Measurements from ENCODE around the gene RXFP4.
"Not testable (repeated sequence)": the region's sequence is repeated elsewhere in the genome, so short reads cannot be mapped to it uniquely, and the experiment has no call there.

Gene RXFP4

DNA sequence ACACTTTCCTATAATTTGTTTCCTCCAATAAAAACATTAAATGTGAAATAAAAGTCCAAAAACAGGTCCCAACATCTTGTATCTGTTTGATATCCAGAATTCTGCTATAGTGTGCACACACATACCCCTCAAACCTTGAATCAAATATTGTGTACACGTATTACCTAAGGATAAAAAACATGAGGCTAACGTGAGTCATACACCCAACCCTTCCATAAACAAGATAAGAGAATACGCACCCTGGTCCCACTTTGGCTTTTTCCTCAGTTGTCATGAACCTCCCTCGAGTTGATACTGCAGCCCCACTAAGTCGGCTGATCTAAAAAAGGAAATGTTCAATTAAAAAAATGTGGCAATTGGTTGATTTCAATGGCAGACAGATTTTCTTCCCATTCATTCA, 12.4 kb upstream of the RXFP4 start:
- no peak for DNase-seq (ENCODE audit: extremely low read depth in 1 of 2, low read depth in 1 of 2)

DNA sequence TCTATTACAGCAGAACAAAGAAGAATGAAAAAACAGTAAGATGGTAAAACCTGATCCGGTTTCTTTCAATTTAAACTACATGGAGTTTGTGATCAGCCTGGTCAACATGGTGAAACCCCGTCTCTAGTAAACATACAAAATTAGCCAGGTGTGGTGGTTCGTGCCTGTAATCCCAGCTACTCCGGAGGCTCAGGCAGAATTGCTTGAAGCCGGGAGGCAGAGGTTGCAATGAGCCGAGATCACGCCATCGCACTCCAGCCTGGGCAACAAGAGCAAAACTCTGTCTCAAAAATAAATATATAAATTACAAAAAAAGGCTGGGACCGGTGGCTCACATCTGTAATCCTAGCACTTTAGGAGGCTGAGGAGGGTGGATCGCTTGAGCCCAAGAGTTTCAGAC, 10.7 kb upstream of the RXFP4 start:
- DNase-seq (ENCODE audit: extremely low read depth in 1 of 2, low read depth in 1 of 2) = not testable (repeated sequence)

DNA sequence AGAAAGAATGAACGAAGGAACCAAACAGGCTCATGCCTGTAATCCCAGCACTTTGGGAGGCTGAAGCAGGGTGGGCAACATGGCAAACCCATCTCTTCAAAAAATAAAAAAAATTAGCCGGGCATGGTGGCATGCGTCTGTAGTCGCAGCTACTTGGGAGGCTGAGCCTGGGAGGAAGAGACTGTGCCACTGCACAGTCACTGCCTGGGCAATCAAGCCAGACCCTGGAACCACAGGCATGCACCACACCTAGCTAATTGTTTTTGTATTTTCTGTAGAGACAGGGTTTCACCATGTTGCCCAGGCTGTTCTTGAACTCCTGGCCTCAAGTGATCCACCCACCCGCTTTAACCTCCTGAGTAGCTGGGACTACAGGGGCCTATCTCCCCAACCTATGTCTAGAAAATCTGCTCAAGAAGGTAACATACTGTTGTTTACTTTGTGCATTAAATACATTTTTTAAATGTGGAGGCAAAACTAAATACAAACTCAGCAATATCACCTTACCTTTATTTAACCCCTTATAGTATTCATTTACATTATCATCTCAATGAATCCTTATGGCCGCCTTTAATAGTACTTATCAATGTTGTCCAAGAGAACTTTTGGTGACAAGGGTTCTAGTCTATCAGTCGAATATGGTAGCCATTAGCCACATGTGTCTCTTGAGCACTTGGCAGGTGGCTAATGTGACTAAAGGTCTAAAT, 10.0 kb upstream of the RXFP4 start:
- DNase-seq (ENCODE audit: extremely low read depth in 1 of 2, low read depth in 1 of 2) = no peak

DNA sequence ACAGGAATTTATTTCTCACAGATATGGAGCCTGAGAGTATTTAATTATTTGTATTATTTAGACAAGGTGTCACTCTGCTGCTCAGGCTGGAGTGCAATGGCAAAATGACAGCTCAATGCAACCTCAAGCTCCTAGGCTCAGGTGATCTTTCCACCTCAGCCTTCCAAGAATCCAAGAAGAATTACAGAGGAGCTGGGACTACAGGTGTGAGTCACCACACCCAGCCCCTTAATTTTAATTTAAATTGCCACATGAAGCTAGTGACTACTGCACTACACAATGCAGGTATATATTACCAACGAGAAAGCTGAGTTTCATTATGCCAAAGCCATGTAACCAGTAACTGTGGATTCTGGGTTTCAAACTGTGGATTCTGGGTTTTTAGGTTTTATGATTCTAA, 9.4 kb upstream of the RXFP4 start:
- no peak for DNase-seq (ENCODE audit: extremely low read depth in 1 of 2, low read depth in 1 of 2)

DNA sequence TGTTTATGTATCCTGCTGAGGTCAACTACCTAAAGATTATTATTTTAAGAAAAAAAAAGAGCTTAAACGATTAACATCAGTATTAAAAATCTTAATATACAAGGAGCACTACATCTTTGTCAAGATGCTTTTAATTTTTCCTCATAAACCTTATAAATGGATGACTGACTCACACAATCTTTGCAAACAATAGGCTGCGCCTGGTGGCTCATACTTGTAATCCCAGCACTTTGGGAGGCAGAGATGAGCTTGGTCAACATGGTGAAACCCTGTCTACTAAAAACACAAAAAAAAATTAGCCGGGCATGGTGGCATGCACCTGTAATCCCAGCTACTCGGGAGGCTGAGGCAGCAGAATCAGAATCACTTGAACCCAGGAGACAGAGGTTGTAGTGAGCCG, 9.0 kb upstream of the RXFP4 start:
- no peak for DNase-seq (ENCODE audit: extremely low read depth in 1 of 2, low read depth in 1 of 2)

DNA sequence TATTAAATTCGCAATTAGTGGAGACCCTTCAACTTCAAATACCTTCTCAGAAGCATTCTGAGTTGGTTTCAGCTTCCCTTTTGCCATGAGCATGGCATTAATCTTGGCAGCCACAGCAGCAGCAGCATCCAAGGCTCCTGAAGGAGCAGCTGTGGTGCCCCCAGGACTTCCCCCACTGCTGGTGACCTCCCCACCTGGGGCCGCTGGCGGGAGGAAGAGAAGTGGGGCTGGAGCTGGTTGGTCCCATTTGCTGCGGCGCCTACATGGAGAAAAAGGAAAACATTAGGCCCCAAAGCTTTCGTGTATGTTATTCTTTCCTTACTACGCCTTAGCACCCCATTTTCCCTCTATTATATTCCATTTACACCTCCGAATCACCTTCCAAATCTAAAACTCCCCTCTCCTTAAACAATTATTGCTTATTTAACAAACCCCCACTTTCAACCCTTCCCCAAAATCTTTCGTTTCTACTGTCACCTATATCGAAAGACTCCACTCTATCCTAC, 7.8 kb upstream of the RXFP4 start:
- no peak for DNase-seq (ENCODE audit: extremely low read depth in 1 of 2, low read depth in 1 of 2)

DNA sequence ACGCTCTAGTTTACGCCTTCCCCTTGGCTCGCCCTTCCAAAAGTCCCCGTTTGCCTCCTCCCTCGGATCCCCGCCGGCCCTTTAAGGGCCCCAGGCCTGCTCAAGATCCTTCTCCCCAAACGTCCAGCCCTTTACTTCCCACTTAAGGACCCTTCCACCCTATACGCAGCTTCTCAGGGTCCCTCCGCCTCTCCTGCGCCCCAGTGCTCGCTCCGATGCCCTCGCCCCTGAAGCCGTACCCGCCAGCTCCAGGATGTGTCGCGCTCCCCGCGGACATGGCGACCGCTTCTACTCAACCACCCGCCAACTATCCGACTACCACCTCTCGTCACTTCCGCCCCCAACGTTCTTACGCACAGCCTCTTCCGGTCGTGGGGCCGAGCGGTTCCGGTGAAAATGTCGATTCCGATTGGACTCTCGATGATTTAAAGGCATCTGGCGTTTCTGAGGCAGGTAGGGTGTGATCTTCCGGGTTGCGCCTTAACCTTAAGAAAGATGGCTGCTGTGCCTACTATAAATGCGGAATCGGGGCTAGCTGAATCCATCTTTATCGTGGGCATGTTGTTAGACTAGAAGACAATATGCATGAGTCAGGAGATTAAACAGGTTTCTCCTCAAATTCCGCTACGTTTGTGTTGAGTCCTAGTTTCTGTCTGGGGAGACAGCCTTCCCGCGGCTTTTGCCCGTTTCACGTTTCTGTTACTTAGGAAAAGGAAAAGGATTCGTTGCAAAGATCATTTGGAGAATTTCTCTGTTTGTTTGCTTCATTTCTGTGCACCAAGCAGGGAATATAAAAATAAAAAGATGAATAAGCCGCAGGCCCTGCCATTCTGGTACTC, 7.1 kb upstream of the RXFP4 start, which contains the start of gene KHDC4:
KHDC4 (minus strand) TSS at position 317 of the 839 bp plus-strand sequence; CDS start at position 277, 40 bp downstream.
- DNase-seq (ENCODE audit: extremely low read depth in 1 of 2, low read depth in 1 of 2) = peak; percentile 87 to 90

DNA sequence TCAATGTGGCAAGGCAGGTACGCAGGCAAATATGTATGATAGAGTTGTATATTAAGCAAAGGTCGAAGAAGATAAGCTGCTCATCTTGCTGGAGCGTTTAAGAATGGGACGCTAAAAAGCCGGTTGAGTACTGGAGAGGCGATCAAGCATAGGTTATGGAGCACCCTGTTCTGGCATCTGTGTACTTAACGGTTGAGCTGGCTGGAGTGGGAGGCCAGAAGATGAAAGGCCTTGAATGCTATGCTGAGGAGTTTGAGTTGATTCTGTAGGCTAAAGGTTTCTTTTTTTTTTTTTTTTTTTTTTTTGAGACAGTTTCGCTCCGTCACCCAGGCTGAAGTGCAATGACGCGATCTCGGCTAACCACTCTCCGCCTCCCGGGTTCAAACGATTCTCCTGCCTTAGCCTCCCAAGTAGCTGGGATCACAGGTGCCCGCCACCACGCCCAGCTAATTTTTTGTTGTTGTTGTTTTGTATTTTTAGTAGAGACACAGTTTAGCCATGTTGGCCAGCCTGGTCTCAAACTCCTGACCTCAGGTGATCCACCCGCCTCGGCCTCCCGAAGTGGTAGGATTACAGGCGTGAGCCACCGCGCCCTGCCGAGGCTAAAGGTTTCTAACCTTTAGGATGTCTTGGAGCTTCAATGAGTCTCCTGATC, 6.4 kb upstream of the RXFP4 start:
- no peak for DNase-seq (ENCODE audit: extremely low read depth in 1 of 2, low read depth in 1 of 2)

DNA sequence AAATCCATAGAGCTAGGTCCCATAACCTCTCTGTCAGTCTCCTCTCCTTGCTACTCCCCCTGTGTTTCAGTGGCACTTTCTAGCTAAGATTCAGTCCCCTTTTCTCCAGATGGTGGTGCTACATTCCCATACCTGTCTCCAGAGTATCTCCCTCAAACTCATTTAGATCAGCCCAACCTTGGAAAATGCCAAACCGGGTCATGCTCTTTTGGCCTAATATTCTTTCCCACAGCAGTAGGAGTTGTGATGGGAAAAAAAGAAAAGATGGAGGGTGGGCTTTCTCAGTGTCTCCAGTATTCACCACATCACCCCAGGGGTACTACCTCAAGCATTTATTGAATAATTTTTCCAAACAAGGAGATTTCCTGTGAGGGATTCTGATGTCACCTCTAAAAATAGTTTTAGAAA, 3.2 kb upstream of the RXFP4 start:
- no peak for DNase-seq (ENCODE audit: extremely low read depth in 1 of 2, low read depth in 1 of 2)

DNA sequence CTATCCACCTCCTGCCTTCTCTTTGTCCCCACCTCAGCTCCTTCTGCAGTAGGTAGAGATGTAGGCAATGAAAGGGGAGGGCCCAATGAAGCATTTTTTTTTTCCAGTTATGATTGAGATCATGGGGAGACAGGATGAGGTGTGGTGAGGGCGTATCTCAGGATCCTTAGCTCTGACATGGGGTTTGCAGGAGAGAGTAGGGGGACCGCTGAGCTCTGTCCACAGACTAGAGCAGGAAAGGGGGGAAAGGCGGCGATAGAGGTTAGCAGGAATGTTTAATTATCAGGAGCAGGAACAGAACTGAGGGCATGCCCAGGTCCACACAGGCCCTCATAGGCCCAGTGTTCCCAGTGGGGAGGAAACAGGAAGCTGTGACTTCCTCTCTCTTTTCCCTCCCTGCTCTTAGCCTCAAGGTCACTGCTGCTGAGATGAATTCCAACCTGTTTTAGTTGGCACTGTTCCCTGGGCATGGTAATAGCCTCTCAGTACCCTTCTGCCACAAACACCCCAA, 901 bp upstream of the RXFP4 start:
- no peak for DNase-seq (ENCODE audit: extremely low read depth in 1 of 2, low read depth in 1 of 2)

DNA sequence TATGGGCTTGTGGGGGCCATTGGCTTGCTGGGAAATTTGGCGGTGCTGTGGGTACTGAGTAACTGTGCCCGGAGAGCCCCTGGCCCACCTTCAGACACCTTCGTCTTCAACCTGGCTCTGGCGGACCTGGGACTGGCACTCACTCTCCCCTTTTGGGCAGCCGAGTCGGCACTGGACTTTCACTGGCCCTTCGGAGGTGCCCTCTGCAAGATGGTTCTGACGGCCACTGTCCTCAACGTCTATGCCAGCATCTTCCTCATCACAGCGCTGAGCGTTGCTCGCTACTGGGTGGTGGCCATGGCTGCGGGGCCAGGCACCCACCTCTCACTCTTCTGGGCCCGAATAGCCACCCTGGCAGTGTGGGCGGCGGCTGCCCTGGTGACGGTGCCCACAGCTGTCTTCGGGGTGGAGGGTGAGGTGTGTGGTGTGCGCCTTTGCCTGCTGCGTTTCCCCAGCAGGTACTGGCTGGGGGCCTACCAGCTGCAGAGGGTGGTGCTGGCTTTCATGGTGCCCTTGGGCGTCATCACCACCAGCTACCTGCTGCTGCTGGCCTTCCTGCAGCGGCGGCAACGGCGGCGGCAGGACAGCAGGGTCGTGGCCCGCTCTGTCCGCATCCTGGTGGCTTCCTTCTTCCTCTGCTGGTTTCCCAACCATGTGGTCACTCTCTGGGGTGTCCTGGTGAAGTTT, 550 bp downstream of the RXFP4 start:
- no peak for DNase-seq (ENCODE audit: extremely low read depth in 1 of 2, low read depth in 1 of 2)

DNA sequence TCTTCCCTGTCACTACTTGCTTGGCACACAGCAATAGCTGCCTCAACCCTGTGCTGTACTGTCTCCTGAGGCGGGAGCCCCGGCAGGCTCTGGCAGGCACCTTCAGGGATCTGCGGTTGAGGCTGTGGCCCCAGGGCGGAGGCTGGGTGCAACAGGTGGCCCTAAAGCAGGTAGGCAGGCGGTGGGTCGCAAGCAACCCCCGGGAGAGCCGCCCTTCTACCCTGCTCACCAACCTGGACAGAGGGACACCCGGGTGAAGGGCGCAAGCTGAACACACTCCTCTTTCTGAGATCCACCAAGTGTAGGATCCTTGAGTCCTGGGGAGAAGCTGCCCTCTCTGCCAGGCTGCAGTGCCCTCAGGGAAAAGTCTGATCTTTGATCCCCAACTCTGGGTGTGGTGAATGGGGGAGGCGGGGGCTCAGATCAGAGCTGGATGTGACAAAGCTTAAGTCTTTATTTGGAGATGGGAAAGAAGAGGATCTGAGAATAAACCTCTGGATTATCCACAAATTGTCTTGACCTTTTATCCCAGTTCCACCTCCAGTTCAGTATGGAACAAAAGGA, 1.2 kb downstream of the RXFP4 start:
- no peak for DNase-seq (ENCODE audit: extremely low read depth in 1 of 2, low read depth in 1 of 2)

DNA sequence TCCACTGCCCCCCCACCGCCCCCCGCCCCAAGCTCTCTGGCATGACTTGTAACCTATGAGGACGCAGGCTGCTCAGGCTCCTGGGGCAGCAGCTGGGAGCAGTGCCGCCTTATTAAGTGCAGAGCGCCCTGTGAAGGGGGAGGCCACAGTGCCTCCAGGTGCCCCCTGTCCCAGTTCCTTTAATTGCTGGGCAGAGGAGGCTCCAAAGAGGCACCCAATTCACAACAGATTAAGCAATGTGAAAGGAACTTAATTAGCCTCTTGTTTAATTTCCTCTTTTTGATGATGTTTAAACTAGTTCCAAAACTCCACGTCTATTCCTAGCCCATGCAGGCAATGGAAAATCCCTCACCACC, 3.0 kb downstream of the RXFP4 start:
- no peak for DNase-seq (ENCODE audit: extremely low read depth in 1 of 2, low read depth in 1 of 2)

DNA sequence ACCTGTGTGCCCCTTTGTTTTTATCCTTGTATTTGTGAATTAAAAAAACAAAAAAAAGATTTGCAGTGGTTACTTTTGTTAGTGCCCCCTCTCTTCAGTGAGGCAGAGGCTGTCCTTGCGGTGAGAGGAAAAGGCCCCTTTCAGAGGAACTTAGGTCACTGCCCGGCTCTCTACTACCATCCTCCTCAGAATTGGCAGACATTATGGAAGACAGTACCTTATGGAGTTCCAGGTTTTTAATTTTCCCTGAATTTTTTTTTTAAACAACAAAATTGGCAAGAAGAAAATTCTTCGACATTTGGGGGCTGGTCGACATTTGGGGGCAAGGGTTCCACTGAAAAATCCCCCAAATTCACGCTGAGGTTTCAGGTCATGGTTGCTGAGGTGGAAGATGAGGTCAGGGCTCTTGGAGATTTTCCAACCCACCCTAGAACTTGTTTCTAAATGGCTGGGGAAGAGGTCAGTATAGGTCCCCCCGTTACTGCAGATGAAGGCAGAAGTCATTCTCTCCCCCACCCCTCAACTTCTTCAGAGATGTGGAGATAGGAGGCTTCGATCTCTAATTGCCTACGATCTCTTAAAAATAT, 5.3 kb downstream of the RXFP4 start:
- no peak for DNase-seq (ENCODE audit: extremely low read depth in 1 of 2, low read depth in 1 of 2)

DNA sequence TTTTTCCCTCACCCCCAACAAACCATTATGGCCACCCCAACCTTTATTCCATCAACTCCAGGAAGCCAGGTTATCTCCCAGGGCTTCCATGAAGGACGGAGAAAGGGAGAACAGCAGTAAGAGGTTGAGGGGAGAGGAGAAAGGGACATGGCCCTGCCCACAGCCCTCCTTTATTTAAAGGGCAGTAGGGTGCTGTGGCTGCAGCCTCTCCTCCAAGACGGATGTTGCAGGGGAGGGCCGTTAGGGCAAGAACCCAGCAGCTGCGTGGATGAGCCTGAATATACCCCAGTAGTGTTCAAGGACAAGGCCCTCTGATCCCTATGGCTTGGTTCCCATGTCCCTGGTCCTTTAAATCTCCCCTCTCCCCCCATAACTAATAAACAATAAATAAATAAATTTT, 5.9 kb downstream of the RXFP4 start:
- DNase-seq (ENCODE audit: extremely low read depth in 1 of 2, low read depth in 1 of 2) = no peak

DNA sequence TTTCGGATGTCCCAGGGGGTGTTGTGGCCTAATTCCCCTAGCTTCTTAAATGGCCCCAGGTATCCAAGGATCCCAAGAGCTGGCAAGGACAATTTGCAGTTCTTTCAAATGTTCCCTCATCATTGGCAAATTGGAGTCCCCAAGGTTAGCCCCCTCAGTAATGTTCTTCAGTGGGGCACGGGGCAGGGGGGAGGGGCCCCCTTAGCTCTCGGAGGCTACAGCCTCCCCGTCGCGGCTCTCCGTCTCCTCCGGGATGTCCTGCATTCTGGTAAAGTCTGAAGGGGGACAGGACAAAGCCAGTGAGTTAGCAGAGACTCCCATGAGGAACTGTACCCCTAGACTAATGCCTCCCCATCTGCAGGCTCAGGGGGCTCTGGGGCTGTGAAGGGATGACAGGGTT, 6.3 kb downstream of the RXFP4 start:
- no peak for DNase-seq (ENCODE audit: extremely low read depth in 1 of 2, low read depth in 1 of 2)

DNA sequence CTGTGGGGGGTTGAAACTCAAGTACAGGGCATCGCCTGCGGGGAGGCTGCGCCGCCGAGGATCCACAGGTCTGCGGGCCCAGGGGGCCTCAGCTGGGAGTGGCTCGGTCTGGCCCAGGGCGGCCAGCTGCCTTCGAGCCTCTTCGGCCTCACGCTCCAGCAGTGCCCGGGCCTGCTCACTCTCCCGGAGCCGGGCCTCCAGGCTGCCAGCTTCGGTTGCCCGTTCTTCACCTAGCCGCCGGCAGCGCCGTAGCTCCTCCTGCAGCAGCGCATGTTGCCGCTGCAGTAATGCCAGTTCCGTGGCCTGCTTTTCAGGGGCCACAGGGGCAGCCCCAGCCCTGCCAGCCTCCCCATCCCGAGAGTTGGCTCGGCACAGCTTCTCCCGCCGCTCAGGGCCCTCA, 9.4 kb downstream of the RXFP4 start:
- DNase-seq (ENCODE audit: extremely low read depth in 1 of 2, low read depth in 1 of 2) = no peak

DNA sequence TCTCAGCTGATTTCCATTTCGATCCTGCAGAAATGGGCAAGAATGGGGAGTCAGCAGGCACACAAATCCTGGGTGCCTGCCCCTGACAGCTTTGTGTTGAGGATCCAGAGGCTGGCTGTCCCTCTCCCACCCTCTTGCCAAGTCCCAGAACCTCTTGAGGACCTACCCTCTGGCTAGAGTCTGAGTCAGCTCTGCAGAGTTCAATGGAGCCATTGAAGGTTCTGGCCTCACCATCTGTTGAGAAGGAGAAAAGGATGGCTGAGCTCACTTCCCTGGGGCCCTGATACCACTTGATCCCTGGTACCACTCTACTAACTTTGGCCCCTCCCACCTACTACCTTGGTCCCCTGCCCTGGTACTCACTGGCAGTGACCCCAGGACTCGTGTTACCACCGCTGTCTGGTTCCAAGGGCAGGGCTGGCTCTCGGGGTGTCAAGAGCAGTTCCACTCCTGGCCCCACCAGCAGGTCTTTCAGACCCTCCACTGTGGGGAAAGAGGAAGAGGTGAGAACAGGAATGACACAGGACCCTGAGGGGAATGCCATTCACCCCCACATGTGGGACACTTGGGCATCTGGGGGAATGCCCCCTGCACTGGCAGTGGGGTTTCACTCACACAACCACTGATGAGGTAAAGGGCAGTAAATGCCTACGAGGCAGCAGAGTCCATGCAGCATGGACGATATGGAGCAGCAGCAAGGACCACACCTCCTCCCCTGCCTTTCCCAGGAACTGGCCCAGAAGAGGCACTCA, 10.5 kb downstream of the RXFP4 start:
- no peak for DNase-seq (ENCODE audit: extremely low read depth in 1 of 2, low read depth in 1 of 2)

DNA sequence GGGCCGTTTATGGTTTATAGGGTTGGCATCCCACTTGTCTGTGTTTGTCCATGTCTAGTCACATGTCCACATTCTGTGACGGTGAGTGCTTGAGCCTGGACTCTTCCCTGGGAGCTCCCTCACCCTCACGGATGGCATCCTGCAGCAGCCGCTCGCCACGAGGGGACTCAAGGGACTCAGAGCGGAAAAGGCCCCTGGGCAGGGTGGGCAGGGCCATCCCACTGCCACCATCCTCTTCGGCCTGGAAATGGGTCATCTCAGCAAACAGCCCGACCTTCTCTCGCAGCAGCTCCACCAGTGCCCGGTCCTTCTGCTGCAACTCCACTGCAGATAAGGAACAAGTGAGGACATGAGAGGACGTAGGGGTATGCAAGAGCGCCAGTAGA, 11.1 kb downstream of the RXFP4 start:
- DNase-seq (ENCODE audit: extremely low read depth in 1 of 2, low read depth in 1 of 2) = no peak

DNA sequence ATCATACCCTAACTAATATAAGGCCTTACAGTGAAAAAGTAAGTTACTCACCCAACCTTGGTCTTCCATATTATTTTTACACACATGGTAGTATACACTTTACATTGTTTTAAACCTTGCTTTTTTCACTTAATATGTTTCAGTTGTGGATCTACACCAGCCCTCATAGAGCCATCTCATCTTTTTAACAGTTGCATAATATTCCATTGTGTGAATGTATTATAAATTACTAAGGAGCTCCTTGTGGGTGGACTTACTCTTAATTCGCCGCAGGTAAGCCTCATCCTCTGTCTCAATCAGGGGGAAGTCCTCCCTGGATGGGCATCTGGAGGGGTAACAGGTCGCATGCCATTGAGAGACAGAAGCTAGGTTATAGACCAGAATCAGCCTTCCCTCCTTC, 13.2 kb downstream of the RXFP4 start:
- DNase-seq (ENCODE audit: extremely low read depth in 1 of 2, low read depth in 1 of 2) = no peak

All from stimulated activated CD8-positive, alpha-beta memory T cell treated with anti-CD3 and anti-CD28 coated beads, Interleukin-7, amount 100 ng/mL, for 48 hours (primary cell).